Kidney (tissue), 14 donors: ENCODE measurements around the gene IHH. TPM values are rescaled to one million over a fixed set of nuclear protein-coding genes. Genes with fewer than 3 reads are reported as not detected.

ENCODE experiments used
- DNase-seq, 5 donors: peaks; one replicate each; pipeline ENCODE4 v3.0.0-alpha.2; 2013 to 2020
- FAIRE-seq: peaks from 2 replicates; lab custom pipeline; 2012; peaks lifted over from hg19 to GRCh38; lab: Jason Lieb, UNC
- H3K27ac ChIP-seq, 2 donors: one replicate each; pipeline ENCODE4 v1.7.0; 2013; ENCODE audit warnings: low read depth in 2 of 2, low read length in 2 of 2, inconsistent platforms in 1 of 2
- H3K27me3 ChIP-seq: one replicate; pipeline ENCODE4 v1.7.1; 2013; ENCODE audit warnings: low read length, inconsistent platforms; ENCODE audit not compliant: control insufficient read depth, insufficient read depth
- H3K36me3 ChIP-seq, 3 donors: one replicate each; pipeline versions ENCODE4 v1.7.0 to v1.7.1; 2013; ENCODE audit warnings: low read length in 3 of 3, control low read depth in 1 of 3, inconsistent platforms in 1 of 3; ENCODE audit not compliant: insufficient read depth in 3 of 3, control insufficient read depth in 2 of 3
- H3K4me1 ChIP-seq, 3 donors: one replicate each; pipeline versions ENCODE4 v1.7.0 to v1.7.1; 2013; ENCODE audit warnings: low read length in 3 of 3, inconsistent platforms in 1 of 3, low read depth in 1 of 3; ENCODE audit not compliant: control insufficient read depth in 2 of 3, insufficient read depth in 2 of 3
- H3K4me3 ChIP-seq, 3 donors: one replicate each; pipeline versions ENCODE4 v1.7.0 to v1.8.1; 2013; ENCODE audit warnings: low read length in 3 of 3, control low read depth in 1 of 3, inconsistent platforms in 1 of 3
- H3K9ac ChIP-seq, 3 donors: one replicate each; pipeline versions ENCODE4 v1.7.0 to v1.7.1; 2013; ENCODE audit warnings: low read length in 3 of 3, control low read depth in 1 of 3, inconsistent platforms in 1 of 3
- H3K9me3 ChIP-seq, 3 donors: one replicate each; pipeline versions ENCODE4 v1.7.0 to v1.7.1; 2013; ENCODE audit warnings: low read length in 3 of 3, control low read depth in 1 of 3, inconsistent platforms in 1 of 3; ENCODE audit not compliant: control insufficient read depth in 2 of 3, insufficient read depth in 1 of 3
- intact Hi-C: fragments of 100-400 bp; cut with DNase I; formaldehyde crosslinking; loops from one replicate; pipeline ENCODE4 v1.11.1; 2022
- polyA plus RNA-seq: library from polyadenylated mRNA; stranded (reverse); fragments of 350-450 nt; fragmentation: Illumina TruSeq; extraction: RNeasy Lipid Tissue Mini Kit (QIAGEN cat#74804); gene quantifications from one replicate; pipeline ENCODE4 v1.2.3, GENCODE V29; 2014; ENCODE audit warnings: low read depth, low replicate concordance; ENCODE audit not compliant: insufficient read depth
- total RNA-seq: library from RNA; stranded (reverse); fragmentation: NEBNext Ultra II Directional; extraction: Animal tissue kit (Norgen Biotek cat#: 25700); gene quantifications from one replicate; pipeline ENCODE4 v1.2.1, GENCODE V29; 2021
- TF ChIP-seq, protein P1 (sequence below): IDR thresholded peaks from 3 replicates; pipeline ENCODE4 v1.5.1; 2012; ENCODE audit warnings: mild to moderate bottlenecking, moderate library complexity, borderline replicate concordance; ENCODE audit not compliant: insufficient read depth; ENCODE audit errors: extremely low read depth
- donor health status: control.
- donor health status: control.
- donor health status: control.
- donor health status: control.
- donor health status: control.
- donor health status: DM: yes; HTN: yes; CAD: no.
- donor health status: Normal renal cell carcinoma (clear cell type).

Gene IHH
- total and polyA plus RNA-seq, 2 donors from 2014 or later: 0.88 to 3.1 TPM

DNA sequence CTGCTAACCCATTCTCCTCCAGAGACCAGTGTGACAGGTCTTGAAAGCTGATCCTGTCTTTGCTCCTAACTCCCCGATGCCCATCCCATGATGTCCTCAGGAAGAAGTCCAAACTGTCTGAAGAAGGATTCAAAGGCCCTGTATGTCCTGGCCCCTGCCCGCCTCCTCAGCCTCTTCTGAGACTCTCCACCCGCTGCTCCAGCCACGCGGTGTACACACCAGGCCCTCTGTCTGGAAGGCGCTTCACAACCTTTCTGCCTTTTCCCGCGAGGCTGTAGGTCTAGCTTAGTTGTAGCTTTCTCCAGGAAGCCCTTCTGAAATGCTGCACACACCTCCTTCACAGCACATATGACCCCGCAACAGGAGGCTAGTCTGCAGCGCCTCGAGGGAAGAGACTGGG is 44.0 kb downstream of the IHH start:
- TF ChIP-seq, protein P1, sequence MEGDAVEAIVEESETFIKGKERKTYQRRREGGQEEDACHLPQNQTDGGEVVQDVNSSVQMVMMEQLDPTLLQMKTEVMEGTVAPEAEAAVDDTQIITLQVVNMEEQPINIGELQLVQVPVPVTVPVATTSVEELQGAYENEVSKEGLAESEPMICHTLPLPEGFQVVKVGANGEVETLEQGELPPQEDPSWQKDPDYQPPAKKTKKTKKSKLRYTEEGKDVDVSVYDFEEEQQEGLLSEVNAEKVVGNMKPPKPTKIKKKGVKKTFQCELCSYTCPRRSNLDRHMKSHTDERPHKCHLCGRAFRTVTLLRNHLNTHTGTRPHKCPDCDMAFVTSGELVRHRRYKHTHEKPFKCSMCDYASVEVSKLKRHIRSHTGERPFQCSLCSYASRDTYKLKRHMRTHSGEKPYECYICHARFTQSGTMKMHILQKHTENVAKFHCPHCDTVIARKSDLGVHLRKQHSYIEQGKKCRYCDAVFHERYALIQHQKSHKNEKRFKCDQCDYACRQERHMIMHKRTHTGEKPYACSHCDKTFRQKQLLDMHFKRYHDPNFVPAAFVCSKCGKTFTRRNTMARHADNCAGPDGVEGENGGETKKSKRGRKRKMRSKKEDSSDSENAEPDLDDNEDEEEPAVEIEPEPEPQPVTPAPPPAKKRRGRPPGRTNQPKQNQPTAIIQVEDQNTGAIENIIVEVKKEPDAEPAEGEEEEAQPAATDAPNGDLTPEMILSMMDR: no peak
- no peak for FAIRE-seq
- H3K4me1 ChIP-seq: no peaks in the 10 kb centered on the region
- intact Hi-C loops: no loop called here
- DNase-seq: peak in 1 of 5 donors; percentile 29
- H3K36me3 ChIP-seq: no peaks in the 10 kb centered on the region
- H3K4me3 ChIP-seq: no peak overlapping the region
- no peak overlapping the region for H3K27ac ChIP-seq
- H3K9ac ChIP-seq: no peak overlapping the region
- H3K27me3 ChIP-seq: no peaks in the 10 kb centered on the region
- H3K9me3 ChIP-seq: no peaks in the 10 kb centered on the region

DNA sequence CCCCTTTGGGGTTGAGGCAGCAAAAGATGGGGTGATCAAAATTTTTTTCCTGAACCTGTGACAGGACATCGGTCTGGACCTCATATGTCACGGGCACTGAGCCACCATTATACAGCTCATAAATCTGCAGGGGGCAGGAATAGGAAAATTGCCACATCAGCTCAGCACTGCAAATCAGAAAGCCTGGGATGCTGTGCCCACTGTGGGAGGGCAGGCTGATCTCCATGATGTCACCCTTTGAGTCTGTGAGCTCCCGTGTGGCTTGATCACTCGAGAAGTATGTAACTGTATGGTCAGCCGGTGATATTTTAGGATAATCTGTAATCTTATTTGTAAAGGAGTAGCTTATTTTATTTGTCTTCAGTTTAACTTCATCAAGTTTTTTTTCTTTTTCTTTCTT is 49.8 kb downstream of the IHH start:
- no peaks in the 10 kb centered on the region for H3K27me3 ChIP-seq
- no peaks in the 10 kb centered on the region for H3K9me3 ChIP-seq
- H3K4me1 ChIP-seq: no peaks in the 10 kb centered on the region
- no peak overlapping the region for H3K9ac ChIP-seq
- intact Hi-C loops: no loop called here
- FAIRE-seq (no peak), DNase-seq (no peak)
- no peak overlapping the region for H3K27ac ChIP-seq
- TF ChIP-seq, protein P1: no peak
- H3K36me3 ChIP-seq: no peaks in the 10 kb centered on the region
- no peak overlapping the region for H3K4me3 ChIP-seq

DNA sequence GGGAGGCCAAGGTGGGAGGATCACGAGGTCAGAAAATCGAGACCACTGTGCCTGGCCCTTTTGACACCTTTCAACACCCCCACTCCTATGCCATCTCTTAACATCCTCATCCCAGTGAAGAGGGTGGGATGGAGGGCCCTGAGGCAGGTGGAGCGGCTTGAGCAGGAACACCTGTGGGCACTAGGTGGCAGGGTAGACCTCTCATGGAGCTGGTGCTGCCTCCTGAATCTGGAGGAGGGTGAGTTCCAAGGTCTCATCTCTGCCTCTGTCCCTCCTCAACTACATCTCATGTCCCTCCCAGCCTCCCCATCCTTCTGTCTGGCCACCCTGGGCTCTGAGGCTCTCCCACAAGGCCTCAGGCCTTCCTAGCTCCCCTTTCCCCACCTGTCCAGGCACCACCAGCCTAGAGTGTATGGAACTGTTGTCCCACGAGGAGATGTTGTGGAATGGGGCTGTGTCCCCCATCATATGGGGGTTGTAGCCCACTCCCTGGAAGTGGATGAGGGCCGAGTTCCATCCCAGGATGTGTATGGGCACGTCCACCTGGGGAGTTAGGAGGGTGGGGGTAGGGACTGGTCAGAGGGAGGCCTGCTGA is 50.5 kb downstream of the IHH start:
- Histone ChIP-seq H3K4me1 (no peaks in the 10 kb centered on the region), H3K27me3 (no peaks in the 10 kb centered on the region), H3K27ac (no peak overlapping the region), H3K4me3 (no peak overlapping the region), H3K9me3 (no peaks in the 10 kb centered on the region), H3K9ac (no peak overlapping the region), H3K36me3 (no peaks in the 10 kb centered on the region)
- DNase-seq (peak in 2 of 5 donors; percentile 10 to 19), FAIRE-seq (no peak)
- TF ChIP-seq, protein P1: peak; percentile 32
- intact Hi-C loops: no loop called here

DNA sequence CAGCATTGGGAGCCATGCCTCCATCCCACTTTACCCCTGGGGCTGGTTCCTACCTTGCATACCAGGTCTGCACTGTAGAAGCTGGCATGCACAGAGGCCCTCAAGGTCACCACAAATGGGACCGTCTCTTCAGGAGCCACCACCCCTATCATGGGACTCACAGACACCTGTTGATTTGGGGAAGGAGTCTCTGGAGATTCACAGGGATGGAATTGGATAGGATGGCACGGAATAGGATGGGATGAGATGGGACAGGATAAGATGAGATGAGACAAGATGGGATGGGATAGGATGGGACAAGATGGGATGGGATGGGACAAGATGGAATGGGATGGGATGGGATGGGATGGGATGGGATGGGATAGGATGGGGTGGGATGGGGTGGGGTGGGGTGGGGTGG is 51.4 kb downstream of the IHH start:
- DNase-seq: no peak

More for the DNA sequence above, 51.4 kb downstream of the IHH start:
- no peak overlapping the region for H3K27ac ChIP-seq
- intact Hi-C loops: no loop called here
- no peaks in the 10 kb centered on the region for H3K36me3 ChIP-seq
- H3K9me3 ChIP-seq: no peaks in the 10 kb centered on the region
- no peaks in the 10 kb centered on the region for H3K27me3 ChIP-seq
- H3K4me1 ChIP-seq: no peaks in the 10 kb centered on the region
- H3K4me3 ChIP-seq: no peak overlapping the region
- TF ChIP-seq, protein P1: no peak
- H3K9ac ChIP-seq: no peak overlapping the region
- FAIRE-seq: no peak
